NCI-H128 (cell line): ENCODE data around the gene ST6GALNAC6.

Experiments
- DNase-seq: peaks from one replicate; lab custom pipeline; 2025; ENCODE audit not compliant: unreplicated experiment; lab: John Stamatoyannopoulos, UW

Gene ST6GALNAC6

GRCh38 chr9:127918183-127919107 lies 19.0 kb upstream of the ST6GALNAC6 start:
- no peak for DNase-seq

- no peak for DNase-seq
Observed at GRCh38 chr9:127917603-127918002, 18.2 kb upstream of the ST6GALNAC6 start.

DNA sequence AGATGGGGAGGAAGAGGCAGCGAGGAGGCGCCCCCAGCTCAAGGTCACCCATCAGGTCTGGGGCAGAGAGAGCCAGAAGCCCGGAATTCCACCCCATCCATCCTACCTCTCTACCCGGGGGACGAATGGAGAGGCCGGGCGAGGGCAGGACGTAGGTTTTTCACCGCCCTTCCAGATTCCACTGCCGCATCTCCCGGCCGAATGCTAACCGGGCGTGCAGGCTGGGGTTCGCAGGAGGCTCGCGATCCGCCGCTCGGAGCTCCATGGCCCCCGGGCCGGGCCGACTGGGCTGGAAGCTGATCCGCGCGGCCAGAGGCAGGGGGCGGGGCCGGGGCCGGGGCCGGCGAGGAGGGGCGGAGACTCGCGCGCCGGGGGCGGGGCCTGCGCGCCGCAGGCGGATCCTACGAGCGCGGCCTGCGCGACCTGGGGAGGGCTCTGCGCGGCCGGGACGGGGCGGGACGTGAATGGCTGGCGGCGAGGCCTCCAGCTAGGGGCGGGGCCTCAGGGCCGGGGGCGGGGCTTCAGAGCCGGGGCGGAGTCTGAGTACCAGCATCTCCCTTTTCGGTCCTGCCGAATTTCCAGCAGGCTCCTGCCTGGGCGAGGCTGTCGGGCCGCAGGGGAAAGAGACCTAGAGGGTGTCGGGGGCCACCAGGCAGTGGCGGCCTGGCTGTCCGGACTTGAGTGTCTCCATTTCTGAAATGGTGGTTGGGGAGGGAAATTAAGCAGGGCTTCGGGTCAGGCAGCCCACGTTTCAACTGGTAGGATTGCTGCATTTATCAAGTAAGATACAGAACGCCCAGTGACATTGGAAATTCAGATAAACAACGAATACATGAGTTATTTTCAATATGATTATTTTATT lies 17.5 kb upstream of the ST6GALNAC6 start, which contains the start of gene ST6GALNAC4:
Gene ST6GALNAC4, minus strand, starts transcription at position 322 of the 862 bp plus-strand sequence. CDS start 622 bp downstream, outside the sequence.
- DNase-seq, result peak; percentile 76

- no peak for DNase-seq
Observed at GRCh38 chr9:127915801-127916719, 16.7 kb upstream of the ST6GALNAC6 start.

DNA sequence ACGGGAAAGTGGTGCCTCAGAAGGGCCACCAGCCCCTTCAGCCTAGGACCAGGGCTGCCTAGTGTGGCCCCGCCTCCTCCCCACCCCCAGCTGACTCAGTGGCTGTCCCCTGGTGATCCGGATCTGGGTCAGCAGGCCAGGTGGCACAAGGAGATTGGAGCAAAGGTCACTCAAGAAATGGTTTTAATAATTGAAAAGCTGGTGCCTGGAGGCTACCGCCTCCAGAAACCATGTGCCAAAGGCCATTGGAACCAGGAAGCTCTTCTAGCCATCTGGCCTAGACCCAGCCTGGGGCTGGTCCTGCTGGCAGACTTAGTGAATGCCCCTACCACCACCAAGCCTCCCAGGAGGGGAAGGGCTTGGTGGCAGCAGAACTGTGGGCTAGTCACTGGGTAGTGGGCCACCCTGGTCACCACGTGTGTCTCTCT lies 15.9 kb upstream of the ST6GALNAC6 start:
- no peak for DNase-seq

DNA sequence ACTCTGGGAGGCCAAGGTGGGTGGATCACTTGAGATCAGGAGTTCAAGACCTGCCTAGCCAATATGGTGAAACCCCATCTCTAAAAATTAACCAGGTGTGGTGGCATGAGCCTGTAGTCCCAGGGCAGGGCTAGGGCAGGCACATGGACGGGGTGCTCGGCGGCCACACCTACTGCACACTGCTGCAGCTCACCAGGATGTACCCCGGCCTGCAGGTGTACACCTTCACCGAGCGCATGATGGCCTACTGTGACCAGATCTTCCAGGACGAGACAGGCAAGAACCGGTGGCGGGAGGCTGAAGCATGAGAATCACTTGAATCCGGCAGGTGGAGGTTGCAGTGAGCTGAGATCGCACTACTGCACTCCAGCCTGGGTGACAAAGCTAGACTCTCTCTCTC lies 14.3 kb upstream of the ST6GALNAC6 start:
- DNase-seq, result no peak

DNA sequence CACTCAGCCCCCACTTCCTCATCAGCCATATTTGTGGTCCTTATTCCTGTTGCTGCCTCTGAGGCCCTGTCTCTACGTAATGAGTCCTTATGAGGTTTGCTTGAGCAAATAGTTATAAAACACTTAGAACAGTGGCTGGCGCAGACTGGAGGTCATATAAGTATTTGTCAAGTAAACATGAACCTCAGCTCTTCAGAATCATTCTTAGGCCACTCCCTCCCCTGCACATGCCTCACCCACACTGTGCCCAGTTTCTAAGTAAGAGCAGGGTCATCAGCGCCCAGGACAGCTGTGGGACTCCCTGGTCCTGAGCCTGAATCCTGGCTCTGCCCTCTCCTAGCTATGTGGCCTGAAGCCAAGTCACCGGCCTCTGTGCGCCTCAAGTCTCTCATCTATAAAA lies 13.5 kb upstream of the ST6GALNAC6 start:
- DNase-seq, result no peak

DNA sequence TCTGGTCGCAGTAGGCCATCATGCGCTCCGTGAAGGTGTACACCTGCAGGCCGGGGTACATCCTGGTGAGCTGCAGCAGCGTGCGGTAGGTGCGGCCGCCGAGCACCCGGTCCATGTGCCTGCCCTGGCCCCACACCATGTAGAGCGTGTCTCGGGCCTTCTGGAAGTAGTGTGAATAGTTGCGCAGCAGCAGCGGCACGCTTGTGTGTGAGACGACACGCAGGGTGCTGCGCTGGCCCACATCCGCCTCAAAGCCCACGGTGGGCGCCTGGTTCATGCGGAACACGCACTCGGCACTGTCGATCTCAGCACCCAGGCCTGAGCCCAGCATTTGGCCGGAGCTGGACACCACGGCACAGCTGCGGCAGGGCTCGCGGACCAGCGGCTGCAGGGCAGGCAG lies 12.9 kb upstream of the ST6GALNAC6 start:
- no peak for DNase-seq

GRCh38 chr9:127910613-127911205 lies 11.3 kb upstream of the ST6GALNAC6 start:
- no peak for DNase-seq

DNA sequence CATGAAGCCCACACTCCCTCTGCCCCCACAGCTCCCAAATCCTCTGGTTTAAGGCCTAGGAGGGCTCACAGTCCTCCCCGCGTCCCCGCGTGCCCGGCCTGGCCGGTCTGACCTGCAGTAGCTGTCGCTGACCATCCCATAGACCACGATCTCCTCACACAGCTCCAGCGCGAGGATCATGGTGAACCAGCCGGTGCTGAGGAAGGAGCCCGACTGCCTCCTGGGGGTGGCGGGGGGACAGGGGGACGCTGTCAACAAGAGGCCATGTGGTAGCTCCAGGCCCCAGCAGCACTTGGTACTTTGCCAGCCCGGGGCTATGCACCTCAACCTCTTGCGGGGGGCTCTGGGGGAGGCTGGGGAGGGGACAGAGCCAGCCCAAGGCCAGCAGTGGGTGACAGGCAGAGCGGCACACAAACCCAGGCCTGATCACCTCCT lies 10.5 kb upstream of the ST6GALNAC6 start:
- no peak for DNase-seq

GRCh38 chr9:127908660-127908926 lies 9.2 kb upstream of the ST6GALNAC6 start:
- no peak for DNase-seq

DNA sequence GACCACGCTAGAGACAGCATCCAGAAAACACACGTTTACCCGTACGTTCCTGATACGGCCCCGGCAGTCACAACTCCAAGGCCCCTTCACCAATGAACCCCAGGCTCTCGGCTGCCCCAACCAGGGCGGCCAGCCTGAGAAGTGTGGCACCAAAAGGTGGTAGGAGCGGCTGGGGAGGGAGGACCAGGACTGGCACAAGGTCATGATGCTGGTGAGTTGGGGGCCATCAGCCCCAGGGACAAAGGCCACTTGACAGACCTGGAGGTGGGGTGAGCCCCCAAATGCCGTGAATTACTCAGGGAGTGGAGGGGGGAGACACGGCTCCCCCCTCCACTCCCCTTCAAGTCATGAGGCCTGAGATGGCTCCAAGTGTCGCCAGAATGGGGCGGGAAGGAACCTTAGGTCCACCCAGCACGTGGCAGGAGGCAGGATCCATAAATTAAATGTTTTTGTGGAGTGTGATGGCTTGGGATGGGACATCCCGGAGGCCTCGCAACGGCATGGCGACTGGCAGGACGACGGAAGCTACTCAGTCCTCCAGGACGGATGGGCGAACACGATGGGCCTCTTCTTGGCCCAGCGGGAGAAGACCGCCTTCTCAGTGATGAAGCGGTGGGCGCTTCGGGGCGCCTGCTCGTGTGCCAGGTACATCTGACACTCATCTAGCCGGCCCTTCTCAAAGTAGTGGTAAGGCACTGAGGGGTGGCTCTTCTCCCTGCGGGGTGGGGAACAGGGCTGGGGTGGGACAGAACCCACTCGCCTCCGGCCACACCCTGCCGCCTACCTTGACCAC lies 8.7 kb upstream of the ST6GALNAC6 start:
- no peak for DNase-seq

DNA sequence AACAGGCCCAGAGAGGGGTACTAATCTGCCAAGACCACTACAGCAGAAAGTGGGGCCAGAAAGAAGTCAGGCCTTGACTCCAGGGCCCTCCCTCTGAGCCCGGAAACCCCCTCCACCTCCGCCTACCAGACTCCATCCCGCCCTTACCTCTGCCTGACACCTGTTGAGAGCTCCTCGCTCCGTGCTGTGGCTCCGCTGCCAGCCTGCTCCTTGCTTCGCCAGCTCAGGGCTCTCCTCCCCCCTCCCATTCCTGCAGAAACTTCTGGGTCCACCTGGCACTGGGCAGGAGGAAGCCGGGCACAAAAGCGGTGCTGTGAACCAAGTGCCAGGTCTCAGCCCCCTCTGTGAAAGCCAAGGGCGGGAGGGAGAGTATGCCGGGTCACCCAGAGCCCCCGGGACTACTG lies 6.4 kb upstream of the ST6GALNAC6 start:
- DNase-seq, result no peak

DNA sequence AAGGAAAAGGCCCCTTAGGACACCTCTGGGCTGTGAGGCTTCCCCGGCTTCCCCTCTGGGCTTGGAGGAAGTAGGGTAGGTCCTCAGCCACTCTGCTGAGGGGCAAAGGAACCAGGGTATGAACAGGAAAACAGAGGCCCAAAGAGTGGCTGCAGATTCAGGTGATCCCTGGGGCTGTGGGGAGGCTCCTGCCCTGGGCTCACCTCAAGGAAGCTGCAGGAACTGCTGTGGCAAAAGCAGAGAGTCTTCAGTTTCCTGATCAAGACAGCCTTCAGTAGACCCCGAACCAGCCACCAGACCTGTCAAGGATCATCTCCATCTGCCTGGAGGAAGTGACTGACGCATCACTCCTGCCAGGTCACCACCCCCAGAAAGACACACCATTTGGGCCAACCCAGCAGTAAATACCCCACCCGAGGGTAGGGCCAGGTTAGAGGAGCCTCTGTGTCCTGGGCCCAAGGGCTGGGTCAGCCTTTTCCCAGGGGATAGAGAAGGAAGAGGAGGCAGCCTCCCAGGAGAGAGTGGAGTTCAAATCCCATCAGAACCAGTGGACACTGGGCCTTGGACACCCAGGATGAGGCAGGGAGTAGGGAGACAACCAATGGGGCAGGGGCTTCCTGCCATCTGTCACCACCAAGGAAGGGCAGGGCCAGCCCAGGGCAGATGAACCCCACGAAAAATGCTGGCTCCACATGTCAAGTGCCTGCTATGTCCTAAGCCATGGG lies 5.8 kb upstream of the ST6GALNAC6 start:
- DNase-seq, result no peak

DNA sequence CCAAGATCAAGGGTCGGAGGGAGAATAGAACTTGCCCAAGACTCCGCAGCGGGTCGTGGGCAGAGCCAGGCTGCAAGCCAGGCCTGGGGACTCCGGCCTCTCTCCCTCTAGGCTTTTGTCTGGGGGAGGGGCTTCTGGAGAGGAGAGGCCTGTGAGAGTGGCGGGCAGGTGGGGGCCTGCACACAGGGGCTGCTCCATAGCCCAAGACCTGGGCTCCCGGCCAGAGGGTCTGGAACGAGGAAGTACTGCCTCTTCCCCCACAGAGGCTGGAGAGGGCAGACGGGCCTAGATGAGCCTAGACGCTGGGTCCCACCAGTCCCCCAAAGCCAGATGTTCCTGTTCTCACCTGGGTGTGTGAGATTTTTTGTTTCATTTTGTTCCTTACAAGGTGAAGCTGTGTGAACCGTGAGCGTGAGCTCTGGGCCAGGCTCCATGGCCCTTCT lies 5.2 kb upstream of the ST6GALNAC6 start:
- no peak for DNase-seq

- no peak for DNase-seq
Observed at GRCh38 chr9:127903557-127904475, 4.4 kb upstream of the ST6GALNAC6 start.

DNA sequence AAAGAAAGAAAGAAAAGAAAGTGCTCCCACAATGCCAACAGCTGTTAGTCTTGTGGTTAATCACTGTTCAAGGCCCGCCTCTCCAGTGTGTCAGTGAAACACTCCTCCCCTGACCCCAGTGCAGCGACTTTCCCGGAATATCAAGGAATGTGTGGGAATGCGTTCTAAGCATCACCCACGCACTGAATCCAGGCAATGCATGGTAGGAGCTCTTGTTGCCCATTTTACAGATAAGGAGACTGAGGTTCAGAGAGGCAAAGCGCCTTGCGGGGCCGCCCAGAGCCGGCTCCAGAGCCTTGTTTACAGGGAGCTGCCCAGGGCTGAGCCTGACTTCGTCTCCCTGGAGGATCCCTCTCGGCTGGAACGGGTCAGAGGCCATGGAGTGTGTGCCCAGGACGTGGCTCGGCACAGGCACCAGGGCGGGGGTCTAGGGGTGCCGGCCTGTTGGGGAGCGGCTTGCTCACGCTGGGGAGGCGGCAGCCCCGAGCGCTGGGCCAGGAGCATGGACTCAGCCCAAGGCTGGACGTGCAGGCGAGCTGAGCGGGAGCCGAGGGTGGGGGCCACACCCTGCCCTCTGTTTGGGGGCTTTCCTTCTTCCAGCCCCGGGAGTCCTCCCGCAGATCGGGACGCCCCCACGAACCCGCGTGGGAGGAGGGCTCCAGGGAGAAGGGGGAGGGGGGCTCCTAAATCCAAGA lies 823 bp downstream of the ST6GALNAC6 start:
- no peak for DNase-seq
